ENCODE measurements around the gene RALGAPA2. TPM values are rescaled to one million over a fixed set of nuclear protein-coding genes. Genes with fewer than 3 reads are reported as not detected.

Gene RALGAPA2
- total and polyA plus RNA-seq, 2 donors from 2014 or later = 5.9 to 66.7 TPM

DNA sequence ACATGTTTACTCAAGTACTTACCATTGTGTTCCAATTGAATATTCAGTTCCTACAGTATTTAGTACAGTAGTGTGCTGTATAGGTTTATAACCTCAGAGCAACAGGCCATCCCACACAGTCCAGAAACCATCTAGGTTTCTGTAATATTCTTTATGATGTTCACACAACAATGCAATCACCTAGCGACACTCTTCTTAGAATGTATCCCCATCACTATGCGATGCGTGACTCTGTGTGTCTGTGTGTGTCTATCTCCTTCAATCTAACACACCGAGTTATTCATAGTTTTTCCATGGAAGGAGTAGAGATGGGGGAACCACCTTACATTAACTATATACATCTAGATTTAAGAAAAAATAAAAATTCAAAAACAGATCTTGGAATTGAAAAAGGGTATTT lies 182.8 kb downstream of the RALGAPA2 start:
- no peak for DNase-seq
- Histone ChIP-seq H3K36me3 (ENCODE audit: control insufficient read depth in 2 of 3, insufficient read depth in 3 of 3, low read length in 3 of 3) (peaks cover 0 to 6% (median 0%) of the 10 kb centered on the region in 3 donors), H3K4me1 (ENCODE audit: control insufficient read depth in 2 of 3, insufficient read depth in 2 of 3, low read depth in 1 of 3, low read length in 3 of 3) (peaks cover 0 to 4% (median 2%) of the 10 kb centered on the region in 3 donors), H3K9ac (ENCODE audit: low read length in 3 of 3) (no peak overlapping the region), H3K4me3 (ENCODE audit: low read length in 3 of 3) (no peak overlapping the region), H3K27me3 (ENCODE audit: control insufficient read depth, insufficient read depth, low read length) (no peaks in the 10 kb centered on the region), H3K27ac (ENCODE audit: low read depth in 2 of 2, low read length in 2 of 2) (no peak overlapping the region), H3K9me3 (ENCODE audit: control insufficient read depth in 2 of 3, insufficient read depth in 1 of 3, low read length in 3 of 3) (no peaks in the 10 kb centered on the region)
- FAIRE-seq = no peak
- intact Hi-C loops (cut with DNase I) = no loop called here
- TF ChIP-seq, protein P1, sequence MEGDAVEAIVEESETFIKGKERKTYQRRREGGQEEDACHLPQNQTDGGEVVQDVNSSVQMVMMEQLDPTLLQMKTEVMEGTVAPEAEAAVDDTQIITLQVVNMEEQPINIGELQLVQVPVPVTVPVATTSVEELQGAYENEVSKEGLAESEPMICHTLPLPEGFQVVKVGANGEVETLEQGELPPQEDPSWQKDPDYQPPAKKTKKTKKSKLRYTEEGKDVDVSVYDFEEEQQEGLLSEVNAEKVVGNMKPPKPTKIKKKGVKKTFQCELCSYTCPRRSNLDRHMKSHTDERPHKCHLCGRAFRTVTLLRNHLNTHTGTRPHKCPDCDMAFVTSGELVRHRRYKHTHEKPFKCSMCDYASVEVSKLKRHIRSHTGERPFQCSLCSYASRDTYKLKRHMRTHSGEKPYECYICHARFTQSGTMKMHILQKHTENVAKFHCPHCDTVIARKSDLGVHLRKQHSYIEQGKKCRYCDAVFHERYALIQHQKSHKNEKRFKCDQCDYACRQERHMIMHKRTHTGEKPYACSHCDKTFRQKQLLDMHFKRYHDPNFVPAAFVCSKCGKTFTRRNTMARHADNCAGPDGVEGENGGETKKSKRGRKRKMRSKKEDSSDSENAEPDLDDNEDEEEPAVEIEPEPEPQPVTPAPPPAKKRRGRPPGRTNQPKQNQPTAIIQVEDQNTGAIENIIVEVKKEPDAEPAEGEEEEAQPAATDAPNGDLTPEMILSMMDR (IDR thresholded peaks at IDR 0.05; ENCODE audit: borderline replicate concordance, extremely low read depth, insufficient read depth) = no peak

DNA sequence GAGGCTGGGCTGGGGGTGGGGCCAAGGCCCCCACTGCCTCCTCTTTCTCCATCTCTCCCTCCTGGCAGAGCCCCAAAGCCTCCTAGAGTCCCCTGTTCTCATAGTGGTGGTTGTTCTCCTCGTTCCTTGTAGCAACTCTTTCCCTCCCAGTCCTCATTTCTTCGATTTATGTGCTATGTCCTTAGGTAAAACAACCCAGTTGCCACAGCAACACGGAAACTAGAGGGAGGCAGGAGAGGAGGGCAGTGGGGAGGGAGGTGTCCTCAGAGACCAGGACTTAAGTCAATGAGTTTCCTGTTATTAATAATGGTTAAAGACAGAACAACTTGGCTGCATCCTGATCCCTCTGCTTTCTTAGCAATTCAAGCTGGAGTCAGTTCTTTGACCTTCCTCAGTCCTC lies 183.6 kb downstream of the RALGAPA2 start:
- Histone ChIP-seq H3K36me3 (ENCODE audit: control insufficient read depth in 2 of 3, insufficient read depth in 3 of 3, low read length in 3 of 3) (peaks cover 0 to 10% (median 0%) of the 10 kb centered on the region in 3 donors), H3K27ac (ENCODE audit: low read depth in 2 of 2, low read length in 2 of 2) (no peak overlapping the region), H3K4me3 (ENCODE audit: low read length in 3 of 3) (no peak overlapping the region), H3K9ac (ENCODE audit: low read length in 3 of 3) (no peak overlapping the region), H3K4me1 (ENCODE audit: control insufficient read depth in 2 of 3, insufficient read depth in 2 of 3, low read depth in 1 of 3, low read length in 3 of 3) (peaks cover 0 to 4% (median 2%) of the 10 kb centered on the region in 3 donors), H3K27me3 (ENCODE audit: control insufficient read depth, insufficient read depth, low read length) (no peaks in the 10 kb centered on the region), H3K9me3 (ENCODE audit: control insufficient read depth in 2 of 3, insufficient read depth in 1 of 3, low read length in 3 of 3) (no peaks in the 10 kb centered on the region)
- FAIRE-seq (no peak), DNase-seq (peak in 3 of 5 donors; percentile 17 to 65 (median 41))
- intact Hi-C loops (cut with DNase I) = no loop called here
- TF ChIP-seq, protein P1 (IDR thresholded peaks at IDR 0.05; ENCODE audit: borderline replicate concordance, extremely low read depth, insufficient read depth) = no peak

DNA sequence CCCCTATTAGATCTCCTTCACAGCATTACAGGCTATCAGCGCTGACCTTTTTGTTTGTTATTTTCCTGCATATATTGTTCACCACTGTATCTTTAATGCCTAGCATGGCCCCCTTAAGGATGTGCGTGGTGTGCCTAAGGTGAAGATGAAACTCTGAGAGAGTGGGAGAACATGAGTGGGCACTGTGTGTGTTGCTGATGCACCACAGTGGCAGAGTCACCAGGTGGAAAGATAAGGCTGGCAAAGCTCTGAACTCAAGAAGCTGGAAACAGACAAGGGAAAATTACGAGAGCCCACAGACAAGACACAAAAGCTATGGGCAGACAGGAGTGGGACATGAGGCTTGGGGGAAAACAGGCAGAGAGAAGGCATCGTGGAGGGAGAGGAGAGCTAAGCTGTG lies 184.8 kb downstream of the RALGAPA2 start:
- Histone ChIP-seq H3K9ac (ENCODE audit: low read length in 3 of 3) (no peak overlapping the region), H3K4me1 (ENCODE audit: control insufficient read depth in 2 of 3, insufficient read depth in 2 of 3, low read depth in 1 of 3, low read length in 3 of 3) (peaks cover 0 to 4% (median 2%) of the 10 kb centered on the region in 3 donors), H3K9me3 (ENCODE audit: control insufficient read depth in 2 of 3, insufficient read depth in 1 of 3, low read length in 3 of 3) (no peaks in the 10 kb centered on the region), H3K27me3 (ENCODE audit: control insufficient read depth, insufficient read depth, low read length) (no peaks in the 10 kb centered on the region), H3K36me3 (ENCODE audit: control insufficient read depth in 2 of 3, insufficient read depth in 3 of 3, low read length in 3 of 3) (peaks cover 0 to 10% (median 0%) of the 10 kb centered on the region in 3 donors), H3K4me3 (ENCODE audit: low read length in 3 of 3) (no peak overlapping the region), H3K27ac (ENCODE audit: low read depth in 2 of 2, low read length in 2 of 2) (no peak overlapping the region)
- FAIRE-seq (no peak), DNase-seq (no peak)
- TF ChIP-seq, protein P1 (IDR thresholded peaks at IDR 0.05; ENCODE audit: borderline replicate concordance, extremely low read depth, insufficient read depth) = no peak
- intact Hi-C loops (cut with DNase I) = no loop called here

DNA sequence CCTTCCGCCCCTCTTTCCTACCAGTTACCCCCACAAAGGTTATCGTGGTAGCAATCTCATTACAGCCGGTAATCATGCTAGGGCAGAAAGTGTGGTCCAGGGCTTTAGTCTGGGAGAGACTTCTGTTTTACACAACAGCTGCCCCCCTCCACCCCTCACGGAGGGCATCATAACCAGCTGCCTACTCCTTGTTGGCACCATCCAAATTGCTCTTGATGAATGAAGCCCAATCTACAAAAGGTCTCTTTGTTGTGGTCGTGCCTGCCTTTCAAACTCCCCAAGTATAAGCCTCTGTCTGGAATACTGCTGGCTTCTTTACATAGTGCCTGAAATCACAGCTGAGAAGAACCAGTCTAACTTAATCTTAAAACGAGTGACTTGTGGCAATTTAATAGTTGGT lies 186.7 kb downstream of the RALGAPA2 start:
- peaks cover 0 to 4% (median 2%) of the 10 kb centered on the region in 3 donors for H3K36me3 ChIP-seq (ENCODE audit: control insufficient read depth in 2 of 3, insufficient read depth in 3 of 3, low read length in 3 of 3)
- H3K9me3 ChIP-seq (ENCODE audit: control insufficient read depth in 2 of 3, insufficient read depth in 1 of 3, low read length in 3 of 3) = no peaks in the 10 kb centered on the region
- intact Hi-C loops (cut with DNase I) = no loop called here
- H3K4me3 ChIP-seq (ENCODE audit: low read length in 3 of 3) = no peak overlapping the region
- H3K9ac ChIP-seq (ENCODE audit: low read length in 3 of 3) = no peak overlapping the region
- DNase-seq (no peak), FAIRE-seq (no peak)
- H3K27ac ChIP-seq (ENCODE audit: low read depth in 2 of 2, low read length in 2 of 2) = no peak overlapping the region
- TF ChIP-seq, protein P1 (IDR thresholded peaks at IDR 0.05; ENCODE audit: borderline replicate concordance, extremely low read depth, insufficient read depth) = no peak
- H3K27me3 ChIP-seq (ENCODE audit: control insufficient read depth, insufficient read depth, low read length) = no peaks in the 10 kb centered on the region
- peaks cover 0 to 4% (median 2%) of the 10 kb centered on the region in 3 donors for H3K4me1 ChIP-seq (ENCODE audit: control insufficient read depth in 2 of 3, insufficient read depth in 2 of 3, low read depth in 1 of 3, low read length in 3 of 3)

Data from kidney (tissue), 14 donors.